Naive thymus-derived CD8-positive, alpha-beta T cell (primary cell): ENCODE data around the gene RASA2. TPM values are rescaled to one million over a fixed set of nuclear protein-coding genes. Genes with fewer than 3 reads are reported as not detected.

Experiments used
- ATAC-seq, 2 donors: fragments of 150-1000 bp; cut with Tn5 transposase in 1 of 2; sonication (Bioruptor Pico), chemical (Tn5 transposase) in 1 of 2; 1 replicate in 1 of 2; 2 replicates in 1 of 2; pipeline ENCODE4 v1.10.0; 2021; ENCODE audit warnings: mild to moderate bottlenecking in 2 of 2, moderate library complexity in 2 of 2
- POLR2A ChIA-PET: fragments of 350-600 bp; sonication (Branson Sonifier 250); formaldehyde crosslinking; loops from one replicate; lab custom pipeline; 2021; ENCODE audit warnings: antibody characterized with exemption; lab: Charles Lee
- DNase-seq, 10 donors: peaks; one replicate each; pipeline versions ENCODE4 v3.0.0 to v3.0.0-alpha.2; 2020 to 2022
- H3K27ac Mint-ChIP-seq, 10 donors: one replicate each; pipeline ENCODE4 v1.8.0; 2020 to 2022; ENCODE audit warnings: mild to moderate bottlenecking in 10 of 10, mixed read lengths in 10 of 10, moderate library complexity in 4 of 10, inconsistent platforms in 1 of 10
- H3K27me3 Mint-ChIP-seq, 5 donors: one replicate each; pipeline ENCODE4 v1.8.0; 2021 to 2022; ENCODE audit warnings: mixed read lengths in 5 of 5
- H3K36me3 Mint-ChIP-seq, 3 donors: one replicate each; pipeline ENCODE4 v1.8.0; 2020 to 2022; ENCODE audit warnings: mixed read lengths in 3 of 3, mild to moderate bottlenecking in 2 of 3, inconsistent platforms in 1 of 3
- H3K4me1 Mint-ChIP-seq, 4 donors: one replicate each; pipeline ENCODE4 v1.8.0; 2021 to 2022; ENCODE audit warnings: mixed read lengths in 4 of 4
- H3K4me3 Mint-ChIP-seq, 10 donors: one replicate each; pipeline ENCODE4 v1.8.0; 2020 to 2022; ENCODE audit warnings: mild to moderate bottlenecking in 10 of 10, mixed read lengths in 10 of 10, moderate library complexity in 6 of 10, inconsistent platforms in 1 of 10
- H3K9me3 Mint-ChIP-seq, 9 donors: one replicate each; pipeline ENCODE4 v1.8.0; 2020 to 2022; ENCODE audit warnings: mixed read lengths in 9 of 9, mild to moderate bottlenecking in 3 of 9, inconsistent platforms in 1 of 9, moderate library complexity in 1 of 9
- polyA plus RNA-seq, 3 donors: library from polyadenylated mRNA; unstranded; fragments of 300-500 nt; fragmentation: Illumina TruSeq; gene quantifications; one replicate each; pipeline ENCODE4 v1.2.3, GENCODE V29; 2021
- total RNA-seq, 8 experiments: library from RNA in 2 of 8; stranded (reverse) in 2 of 8; gene quantifications; one replicate each; pipeline ENCODE4 v1.2.3 and lab custom pipeline; 2021 to 2026

RASA2 gene
- total and polyA plus RNA-seq, 5 experiments from 2014 or later = 55.0 to 124 (median 66.8) TPM

DNA sequence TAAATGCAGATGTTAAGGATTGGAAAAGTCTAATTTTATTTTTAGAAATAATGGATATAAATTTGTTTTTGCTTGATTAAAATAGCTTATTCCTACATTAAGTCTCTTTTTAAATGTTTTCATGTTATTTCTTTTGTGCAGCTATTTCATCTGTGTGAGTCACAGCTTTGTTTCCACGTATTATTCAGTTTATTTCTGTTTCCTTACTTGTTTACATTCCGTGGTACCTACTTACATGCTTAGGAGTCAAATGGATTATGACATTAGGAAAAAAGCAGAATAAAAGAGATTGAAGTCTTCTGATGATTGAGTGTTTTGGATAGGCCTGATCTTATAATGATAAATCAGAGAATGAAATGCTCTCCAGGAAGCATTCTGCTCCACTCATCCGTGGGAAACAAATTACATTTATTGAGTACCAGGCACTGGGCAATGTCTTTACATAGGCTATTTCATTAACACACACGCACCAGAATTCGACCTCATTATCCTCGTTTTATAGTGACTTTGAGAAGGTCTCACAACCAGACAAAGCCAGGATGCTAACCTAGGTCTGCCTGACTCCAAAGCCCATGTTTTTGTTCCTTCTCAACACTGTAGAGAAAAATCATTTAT, 38.1 kb upstream of the RASA2 start:
- DNase-seq (no peak), ATAC-seq (no peak)
- Mint-ChIP-seq H3K27ac (peak overlapping the region in 1 of 10 donors; percentile 5), H3K4me3 (no peak overlapping the region), H3K4me1 (peaks cover 0 to 2% (median 0%) of the 10 kb centered on the region in 4 donors), H3K27me3 (no peaks in the 10 kb centered on the region), H3K36me3 (peaks cover 0 to 39% (median 17%) of the 10 kb centered on the region in 3 donors), H3K9me3 (no peaks in the 10 kb centered on the region)
- POLR2A ChIA-PET = interaction anchor here (0.8 to 2.4 kb wide), 3 partner anchors 39 to 182 kb away, joined by 3 to 6 read pairs (median 4); no protein-coding TSS in a partner anchor

- Mint-ChIP-seq H3K27ac (peak overlapping the region in 5 of 10 donors; percentile 15 to 85 (median 46)), H3K36me3 (peaks cover 0 to 32% (median 12%) of the 10 kb centered on the region in 3 donors), H3K27me3 (no peaks in the 10 kb centered on the region), H3K9me3 (no peaks in the 10 kb centered on the region), H3K4me3 (no peak overlapping the region), H3K4me1 (peaks cover 0 to 6% (median 4%) of the 10 kb centered on the region in 4 donors)
- ATAC-seq (no peak), DNase-seq (no peak)
- POLR2A ChIA-PET = interaction anchor here (2.4 kb wide), 1 partner anchor 138 kb away, joined by 6 read pairs; no protein-coding TSS in a partner anchor
These were observed 37.4 kb upstream of the RASA2 start for GRCh38 chr3:141449424-141449823.

DNA sequence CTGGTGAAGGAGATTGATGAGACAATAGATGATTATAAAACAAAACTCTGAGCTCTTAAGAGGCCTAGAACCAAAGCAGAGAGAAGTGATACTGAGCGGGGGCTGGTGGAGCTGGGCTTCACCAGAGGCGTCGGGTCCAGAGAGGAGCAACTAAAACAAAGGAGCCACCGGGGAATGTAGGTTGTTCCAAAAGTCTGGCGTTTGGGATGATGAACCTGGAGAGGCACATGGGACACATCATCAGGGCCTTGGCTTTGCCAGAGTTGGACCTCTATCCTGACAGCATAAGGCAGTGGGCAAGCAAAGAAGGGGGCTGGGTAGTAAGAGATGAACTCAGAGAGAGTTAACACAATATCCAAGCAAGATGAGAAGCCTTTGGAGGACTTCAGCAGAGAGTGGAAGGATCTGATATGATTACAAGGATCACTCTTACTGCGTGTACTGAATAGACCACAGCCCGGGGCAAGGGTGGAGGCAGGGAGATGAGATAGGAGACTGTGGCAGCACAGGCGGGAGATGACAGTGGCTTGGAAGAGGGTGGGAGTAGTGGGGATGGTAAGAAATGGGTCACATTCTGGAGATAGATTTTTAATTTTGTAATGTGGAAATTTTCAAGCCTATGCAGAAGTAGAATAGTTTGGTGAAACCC, 36.0 kb upstream of the RASA2 start:
- DNase-seq (no peak), ATAC-seq (no peak)
- Mint-ChIP-seq H3K4me3 (no peak overlapping the region), H3K4me1 (peaks cover 5 to 14% (median 11%) of the 10 kb centered on the region in 4 donors), H3K27ac (peak overlapping the region in 7 of 10 donors; percentile 2 to 81 (median 67)), H3K27me3 (no peaks in the 10 kb centered on the region), H3K9me3 (no peaks in the 10 kb centered on the region), H3K36me3 (peaks cover 0 to 17% (median 7%) of the 10 kb centered on the region in 3 donors)
- POLR2A ChIA-PET = interaction anchor here (0.5 to 2.4 kb wide), 3 partner anchors 47 to 139 kb away, joined by 3 to 8 read pairs (median 6); no protein-coding TSS in a partner anchor

DNA sequence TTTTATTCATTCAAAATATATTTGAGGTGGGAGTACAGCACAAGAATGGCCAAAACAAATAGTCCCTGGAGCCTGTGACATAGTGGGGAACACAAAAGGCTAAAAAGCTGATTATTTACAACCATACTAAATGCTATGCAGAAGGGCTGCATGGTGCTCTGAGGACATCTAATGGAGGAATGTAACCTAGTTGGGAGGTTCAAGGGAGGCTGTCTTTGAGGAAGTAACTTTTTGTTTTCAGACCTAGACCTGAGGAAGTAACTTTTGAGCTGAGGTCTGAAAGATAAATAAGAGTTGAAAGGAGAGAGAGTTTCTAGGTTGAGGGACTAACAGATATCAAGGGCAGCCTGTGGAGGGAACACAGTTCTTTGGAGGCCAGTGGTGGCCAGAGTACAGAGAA, 34.8 kb upstream of the RASA2 start:
- ATAC-seq (peak; percentile 96 to 97), DNase-seq (peak in 8 of 10 donors; percentile 18 to 77 (median 56))
- peaks cover 0 to 6% (median 3%) of the 10 kb centered on the region in 3 donors for H3K36me3 Mint-ChIP-seq
- POLR2A ChIA-PET = interaction anchor here (0.6 to 4.2 kb wide), 6 partner anchors 10 to 220 kb away, joined by 3 to 46 read pairs (median 4); partner anchors contain the start of gene PXYLP1
- H3K4me1 Mint-ChIP-seq = peaks cover 5 to 14% (median 11%) of the 10 kb centered on the region in 4 donors
- H3K27me3 Mint-ChIP-seq = no peaks in the 10 kb centered on the region
- no peak overlapping the region for H3K4me3 Mint-ChIP-seq
- H3K9me3 Mint-ChIP-seq = no peaks in the 10 kb centered on the region
- no peak overlapping the region for H3K27ac Mint-ChIP-seq

DNA sequence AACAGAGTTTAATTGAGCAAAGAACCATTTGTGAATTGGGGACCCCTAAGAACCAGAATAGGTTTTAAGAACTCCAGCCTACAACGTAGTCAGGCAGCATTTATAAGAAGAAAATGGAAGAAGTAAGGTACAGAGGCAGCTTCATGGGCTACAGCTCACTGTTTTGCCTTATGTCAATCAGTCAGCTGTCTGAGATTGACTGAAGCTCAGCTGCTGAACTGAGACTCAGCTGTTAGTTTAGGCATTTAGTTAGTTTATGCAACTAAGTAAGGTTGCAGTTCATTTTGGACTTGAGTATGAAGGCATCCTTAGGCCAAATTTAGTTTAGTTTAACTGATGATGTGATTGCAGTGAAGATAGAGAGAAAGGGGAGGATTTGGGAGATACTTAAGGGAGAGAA, 34.1 kb upstream of the RASA2 start:
- H3K4me1 Mint-ChIP-seq = peaks cover 5 to 14% (median 10%) of the 10 kb centered on the region in 4 donors
- H3K36me3 Mint-ChIP-seq = no peaks in the 10 kb centered on the region
- no peak overlapping the region for H3K27ac Mint-ChIP-seq
- H3K4me3 Mint-ChIP-seq = no peak overlapping the region
- no peaks in the 10 kb centered on the region for H3K9me3 Mint-ChIP-seq
- ATAC-seq = no peak
- no peaks in the 10 kb centered on the region for H3K27me3 Mint-ChIP-seq
- POLR2A ChIA-PET = interaction anchor here (0.6 to 4.2 kb wide), 9 partner anchors 10 to 221 kb away, joined by 3 to 46 read pairs (median 4); partner anchors contain the start of gene PXYLP1
- DNase-seq = no peak

GRCh38 chr3:141454054-141454453, 32.8 kb upstream of the RASA2 start:
- H3K27ac Mint-ChIP-seq = peak overlapping the region in 1 of 10 donors; percentile 63
- no peaks in the 10 kb centered on the region for H3K9me3 Mint-ChIP-seq
- no peak overlapping the region for H3K4me3 Mint-ChIP-seq
- H3K4me1 Mint-ChIP-seq = peaks cover 5 to 14% (median 10%) of the 10 kb centered on the region in 4 donors
- DNase-seq (no peak), ATAC-seq (no peak)
- no peaks in the 10 kb centered on the region for H3K36me3 Mint-ChIP-seq
- H3K27me3 Mint-ChIP-seq = no peaks in the 10 kb centered on the region
- POLR2A ChIA-PET = interaction anchor here (1.0 to 4.2 kb wide), 5 partner anchors 12 to 187 kb away, joined by 3 to 46 read pairs (median 8); no protein-coding TSS in a partner anchor

DNA sequence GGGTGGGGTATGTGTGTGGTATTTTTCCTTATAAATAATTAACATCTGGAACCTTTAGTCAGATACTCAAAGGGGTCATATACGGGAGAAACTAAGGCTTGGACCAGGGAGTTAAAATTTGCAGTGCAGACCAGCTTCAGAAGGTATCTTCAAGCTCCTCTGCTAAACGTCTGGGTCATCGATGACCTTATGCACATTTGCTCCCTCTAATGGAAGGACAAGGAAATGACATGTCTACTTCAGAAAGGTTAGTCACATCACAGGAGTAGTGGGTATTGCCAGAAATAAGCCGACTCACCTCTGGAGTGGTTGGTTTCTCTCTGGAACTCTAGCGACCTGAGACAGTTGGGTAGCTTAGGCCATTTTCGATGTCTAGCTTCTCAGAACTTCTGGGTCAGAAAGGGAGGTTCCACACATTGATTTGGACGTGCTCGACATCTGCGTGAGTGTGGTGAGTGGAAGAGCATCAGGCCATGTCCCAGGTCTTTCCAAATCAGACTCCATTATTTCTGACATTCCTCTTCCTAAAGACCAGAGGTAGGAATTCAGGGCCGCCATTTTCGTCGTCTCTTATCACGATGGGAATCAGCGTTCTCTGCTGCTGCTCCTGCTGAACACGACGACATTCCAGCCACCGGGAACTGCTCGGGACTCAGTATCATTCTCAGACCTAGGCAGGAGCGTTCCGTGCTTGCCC, 31.8 kb upstream of the RASA2 start:
- Mint-ChIP-seq H3K36me3 (no peaks in the 10 kb centered on the region), H3K27me3 (no peaks in the 10 kb centered on the region), H3K27ac (peak overlapping the region in 4 of 10 donors; percentile 2 to 43 (median 22)), H3K4me1 (peaks cover 5 to 17% (median 11%) of the 10 kb centered on the region in 4 donors), H3K4me3 (peak overlapping the region in 2 of 10 donors; percentile 10 to 66), H3K9me3 (no peaks in the 10 kb centered on the region)
- DNase-seq = peak in 6 of 10 donors; percentile 11 to 64 (median 38)
- ATAC-seq = peak; percentile 63 to 76
- POLR2A ChIA-PET = interaction anchor here (1.0 to 4.2 kb wide), 4 partner anchors 13 to 188 kb away, joined by 3 to 46 read pairs (median 14); no protein-coding TSS in a partner anchor

DNA sequence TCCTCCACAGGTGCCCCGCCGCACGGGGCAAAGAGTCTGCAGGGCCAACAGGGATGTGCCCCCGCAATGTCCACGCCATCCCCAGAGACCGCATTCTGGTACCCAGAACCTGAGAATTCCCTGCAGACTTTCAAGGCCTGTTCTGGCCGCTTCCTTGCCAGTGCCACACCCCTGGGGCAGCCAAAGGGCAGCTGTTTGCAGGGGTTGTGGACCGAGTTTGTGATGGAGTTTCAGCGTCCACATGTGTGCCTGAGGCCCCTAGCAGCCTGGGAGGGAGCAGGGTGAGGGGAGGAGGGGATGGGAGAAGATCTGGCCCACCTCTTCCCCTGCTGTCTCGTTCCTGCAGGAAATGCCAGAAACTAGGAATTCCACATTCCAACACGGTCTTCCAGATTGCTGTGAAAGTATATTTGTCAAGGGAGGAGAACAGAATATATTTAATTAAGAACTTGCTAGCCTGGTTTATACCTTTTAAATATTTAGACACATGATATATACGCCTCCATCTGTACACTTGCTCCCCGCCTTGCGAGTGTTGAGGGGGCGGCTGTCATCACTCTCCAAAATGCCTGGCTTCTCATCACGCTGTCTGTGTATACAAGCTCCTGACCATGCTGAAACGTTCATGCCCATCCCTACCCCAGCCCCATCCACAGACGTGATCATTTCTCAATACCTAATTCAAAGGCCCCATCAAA, 31.1 kb upstream of the RASA2 start:
- no peaks in the 10 kb centered on the region for H3K36me3 Mint-ChIP-seq
- DNase-seq = no peak
- ATAC-seq = no peak
- H3K4me1 Mint-ChIP-seq = peaks cover 10 to 21% (median 15%) of the 10 kb centered on the region in 4 donors
- H3K9me3 Mint-ChIP-seq = no peaks in the 10 kb centered on the region
- H3K4me3 Mint-ChIP-seq = no peak overlapping the region
- no peak overlapping the region for H3K27ac Mint-ChIP-seq
- no peaks in the 10 kb centered on the region for H3K27me3 Mint-ChIP-seq
- POLR2A ChIA-PET = interaction anchor here (4.2 kb wide), 1 partner anchor 150 kb away, joined by 46 read pairs; no protein-coding TSS in a partner anchor

DNA sequence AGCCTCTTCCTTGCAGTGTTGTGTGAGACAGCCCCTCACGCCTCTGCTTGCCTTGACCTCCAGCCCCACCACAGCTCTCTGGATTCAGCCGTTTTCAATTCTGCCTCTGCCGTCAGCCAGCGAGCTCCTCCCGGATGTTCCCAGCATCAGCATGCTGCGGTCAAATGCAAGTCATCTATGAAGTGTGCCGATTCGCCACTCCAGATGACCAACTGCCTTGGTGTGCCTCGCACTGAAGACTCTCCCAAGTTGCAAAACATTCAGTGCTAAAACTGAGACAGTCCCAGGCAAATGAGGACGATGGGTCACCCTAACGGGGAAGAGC, 30.6 kb upstream of the RASA2 start:
- H3K36me3 Mint-ChIP-seq = no peaks in the 10 kb centered on the region
- ATAC-seq = no peak
- POLR2A ChIA-PET = no interaction called here

GRCh38 chr3:141457624-141458236, 29.1 kb upstream of the RASA2 start:
- H3K4me1 Mint-ChIP-seq = peaks cover 13 to 21% (median 17%) of the 10 kb centered on the region in 4 donors
- H3K36me3 Mint-ChIP-seq = no peaks in the 10 kb centered on the region
- H3K27ac Mint-ChIP-seq = no peak overlapping the region
- no peak for ATAC-seq
- no peaks in the 10 kb centered on the region for H3K27me3 Mint-ChIP-seq
- DNase-seq = no peak
- H3K4me3 Mint-ChIP-seq = no peak overlapping the region
- POLR2A ChIA-PET = interaction anchor here (1.6 kb wide), 1 partner anchor 146 kb away, joined by 5 read pairs; no protein-coding TSS in a partner anchor
- no peaks in the 10 kb centered on the region for H3K9me3 Mint-ChIP-seq

More for the DNA sequence above, 30.6 kb upstream of the RASA2 start:
- Mint-ChIP-seq H3K9me3 (no peaks in the 10 kb centered on the region), H3K27ac (peak overlapping the region in 2 of 10 donors; percentile 29 to 41), H3K4me1 (peaks cover 11 to 21% (median 16%) of the 10 kb centered on the region in 4 donors), H3K27me3 (no peaks in the 10 kb centered on the region), H3K4me3 (no peak overlapping the region)
- DNase-seq = no peak

GRCh38 chr3:141459008-141459407, 27.8 kb upstream of the RASA2 start:
- Mint-ChIP-seq H3K27me3 (no peaks in the 10 kb centered on the region), H3K27ac (no peak overlapping the region), H3K4me3 (no peak overlapping the region), H3K9me3 (peaks cover 0 to 3% (median 0%) of the 10 kb centered on the region in 9 donors), H3K4me1 (peaks cover 13 to 19% (median 17%) of the 10 kb centered on the region in 4 donors), H3K36me3 (peaks cover 0 to under 1% (median 0%) of the 10 kb centered on the region in 3 donors)
- ATAC-seq (no peak), DNase-seq (no peak)
- POLR2A ChIA-PET = interaction anchor here (1.5 to 1.6 kb wide), 3 partner anchors 40 to 337 kb away, joined by 3 to 5 read pairs (median 3); no protein-coding TSS in a partner anchor
